GM18499 (cell line): ENCODE results near the gene KLHL26.

Source experiments
- ATAC-seq: cut with Tn5 transposase; IDR thresholded peaks from one replicate; pipeline ENCODE4 v1.9.1; 2021; ENCODE audit warnings: moderate number of reproducible peaks; ENCODE audit not compliant: insufficient read depth, unreplicated experiment

The KLHL26 gene

DNA sequence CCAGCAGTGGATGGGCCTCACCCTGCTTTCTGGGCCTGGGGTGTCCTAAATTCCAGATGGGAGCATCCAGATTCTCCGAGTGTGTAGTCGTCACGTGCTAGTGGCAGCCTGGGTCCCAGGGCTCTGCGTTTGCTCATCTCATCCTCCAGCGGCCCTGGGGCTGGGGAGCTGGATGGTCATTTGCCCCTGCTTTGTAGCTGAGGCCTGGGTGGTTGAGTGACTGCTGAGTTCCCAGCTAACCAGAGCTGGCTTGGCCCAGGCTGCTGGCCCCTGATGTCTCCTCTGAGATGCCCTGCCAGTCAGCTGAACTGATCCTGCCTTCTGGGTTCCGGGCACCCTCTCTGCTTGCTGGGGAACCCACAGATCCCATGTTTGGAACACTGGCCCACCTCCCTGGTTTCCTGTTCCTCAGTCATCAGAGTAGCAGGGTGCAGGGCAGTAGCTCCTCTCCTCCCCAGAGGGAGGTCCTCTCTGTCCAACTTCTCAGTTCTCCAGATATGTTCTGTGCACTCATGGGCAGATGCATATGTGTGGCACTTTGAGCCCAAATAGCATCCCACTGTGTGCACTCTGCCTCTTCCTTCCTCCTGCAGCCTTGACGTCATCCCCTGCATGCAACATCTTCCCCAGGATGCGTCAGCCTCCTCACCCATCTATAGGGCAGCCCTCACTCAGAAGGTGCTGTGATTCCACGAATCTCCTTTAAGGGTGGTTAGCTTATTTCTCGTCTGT lies 24.3 kb downstream of the KLHL26 start:
- ATAC-seq: no peak

GRCh38 chr19:18662972-18663732 lies 26.3 kb downstream of the KLHL26 start:
- no peak for ATAC-seq

DNA sequence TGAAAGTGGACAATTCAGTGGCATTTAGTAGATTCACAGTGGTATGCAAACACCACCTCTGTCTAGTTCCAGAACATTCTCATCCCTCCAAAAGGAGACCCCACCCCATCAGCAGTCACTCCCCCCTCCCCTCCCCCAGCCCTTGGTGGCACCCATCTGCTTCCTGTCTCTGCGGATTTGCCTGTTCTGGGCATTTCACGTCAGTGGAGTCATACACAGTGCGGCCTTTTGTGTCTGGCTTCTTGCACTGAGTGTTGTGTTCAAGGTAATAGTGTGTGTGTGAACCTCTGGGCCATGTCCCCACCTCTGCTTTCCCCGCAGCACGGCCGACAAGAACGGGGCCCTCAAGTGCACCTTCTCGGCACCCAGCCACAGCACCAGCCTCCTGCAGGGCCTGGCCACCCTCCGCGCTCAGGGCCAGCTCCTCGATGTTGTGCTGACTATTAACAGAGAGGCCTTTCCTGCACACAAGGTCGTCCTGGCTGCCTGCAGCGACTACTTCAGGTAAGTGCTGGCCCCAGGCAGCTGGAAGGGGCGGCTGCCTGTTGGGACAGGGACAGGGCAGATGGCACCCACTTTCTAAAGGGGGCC lies 27.2 kb downstream of the KLHL26 start:
- ATAC-seq: no peak

- ATAC-seq: no peak
These were observed 29.0 kb downstream of the KLHL26 start for GRCh38 chr19:18665771-18666202.

- ATAC-seq: no peak
These were observed 29.5 kb downstream of the KLHL26 start for GRCh38 chr19:18666317-18666716.

- ATAC-seq: no peak
These were observed 30.0 kb downstream of the KLHL26 start for GRCh38 chr19:18666784-18667183.

DNA sequence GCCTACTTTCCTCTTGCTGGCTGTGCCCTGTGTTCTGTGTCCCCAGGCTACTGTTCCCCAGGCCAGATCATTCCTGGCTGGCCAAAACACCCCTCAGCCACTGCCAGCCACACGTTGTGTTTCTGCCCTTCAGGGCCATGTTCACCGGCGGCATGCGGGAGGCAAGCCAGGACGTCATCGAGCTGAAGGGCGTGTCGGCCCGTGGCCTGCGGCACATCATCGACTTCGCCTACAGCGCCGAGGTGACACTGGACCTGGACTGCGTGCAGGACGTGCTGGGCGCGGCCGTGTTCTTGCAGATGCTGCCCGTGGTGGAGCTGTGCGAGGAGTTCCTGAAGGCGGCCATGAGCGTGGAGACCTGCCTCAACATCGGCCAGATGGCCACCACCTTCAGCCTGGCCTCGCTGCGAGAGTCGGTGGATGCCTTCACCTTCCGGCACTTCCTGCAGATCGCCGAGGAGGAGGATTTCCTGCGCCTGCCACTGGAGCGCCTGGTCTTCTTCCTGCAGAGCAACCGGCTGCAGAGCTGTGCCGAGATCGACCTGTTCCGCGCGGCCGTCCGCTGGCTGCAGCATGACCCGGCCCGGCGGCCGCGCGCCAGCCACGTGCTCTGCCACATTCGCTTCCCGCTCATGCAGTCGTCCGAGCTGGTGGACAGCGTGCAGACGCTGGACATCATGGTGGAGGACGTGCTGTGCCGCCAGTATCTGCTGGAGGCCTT lies 30.9 kb downstream of the KLHL26 start:
- no peak for ATAC-seq

DNA sequence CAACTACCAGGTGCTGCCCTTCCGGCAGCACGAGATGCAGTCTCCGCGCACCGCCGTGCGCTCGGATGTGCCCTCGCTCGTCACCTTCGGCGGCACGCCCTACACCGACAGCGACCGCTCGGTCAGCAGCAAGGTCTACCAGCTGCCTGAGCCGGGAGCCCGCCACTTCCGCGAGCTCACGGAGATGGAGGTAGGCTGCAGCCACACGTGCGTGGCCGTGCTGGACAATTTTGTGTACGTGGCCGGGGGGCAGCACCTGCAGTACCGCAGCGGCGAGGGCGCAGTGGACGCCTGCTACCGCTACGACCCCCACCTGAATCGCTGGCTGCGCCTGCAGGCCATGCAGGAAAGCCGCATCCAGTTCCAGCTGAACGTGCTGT lies 31.4 kb downstream of the KLHL26 start:
- ATAC-seq: no peak

DNA sequence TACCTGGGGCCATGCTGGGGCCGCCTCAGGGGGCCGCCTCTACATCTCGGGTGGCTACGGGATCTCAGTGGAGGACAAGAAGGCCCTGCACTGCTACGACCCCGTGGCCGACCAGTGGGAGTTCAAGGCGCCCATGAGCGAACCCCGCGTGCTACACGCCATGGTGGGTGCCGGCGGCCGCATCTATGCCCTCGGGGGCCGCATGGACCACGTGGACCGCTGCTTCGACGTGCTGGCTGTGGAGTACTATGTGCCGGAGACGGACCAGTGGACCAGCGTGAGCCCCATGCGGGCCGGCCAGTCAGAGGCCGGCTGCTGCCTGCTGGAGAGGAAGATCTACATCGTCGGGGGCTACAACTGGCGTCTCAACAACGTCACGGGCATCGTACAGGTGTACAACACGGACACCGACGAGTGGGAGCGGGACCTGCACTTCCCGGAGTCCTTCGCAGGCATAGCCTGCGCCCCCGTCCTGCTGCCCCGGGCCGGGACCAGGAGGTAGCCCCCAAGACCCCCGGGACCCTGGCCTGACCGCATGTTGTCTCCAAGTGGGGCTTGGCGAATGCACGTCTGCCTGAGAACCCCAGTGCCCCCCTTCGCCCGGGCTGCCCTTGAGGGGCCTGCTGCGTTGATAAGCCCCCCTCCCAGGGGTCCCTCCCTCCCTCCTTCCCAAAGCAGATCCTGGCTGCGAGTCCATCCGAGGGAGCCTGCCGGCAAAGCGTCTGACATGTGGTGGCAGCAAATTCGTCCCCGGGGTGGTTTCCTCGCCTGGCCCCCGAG lies 32.1 kb downstream of the KLHL26 start:
- ATAC-seq: no peak

GRCh38 chr19:18669524-18669817 lies 32.6 kb downstream of the KLHL26 start:
- no peak for ATAC-seq

DNA sequence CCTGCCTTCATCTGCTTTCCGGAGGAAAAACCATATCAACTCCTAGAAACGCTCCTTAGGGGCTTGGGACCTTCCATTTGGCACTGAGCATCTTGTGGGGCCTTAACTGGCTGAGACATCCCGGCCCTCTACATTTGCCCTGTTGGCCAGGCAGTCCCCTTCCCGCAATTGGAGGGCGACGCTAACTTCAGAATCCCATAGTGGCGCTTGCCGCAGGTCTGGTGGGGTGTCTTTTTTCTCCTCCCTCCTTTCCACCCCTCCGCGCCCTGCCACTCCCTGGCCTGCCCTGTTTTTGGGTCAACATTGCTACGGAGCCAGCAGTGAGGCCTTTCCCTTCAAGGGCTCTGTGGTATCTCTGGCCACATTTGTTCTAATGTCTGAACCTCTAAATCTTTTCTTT lies 33.1 kb downstream of the KLHL26 start:
- ATAC-seq: no peak

- no peak for ATAC-seq
These were observed 33.5 kb downstream of the KLHL26 start for GRCh38 chr19:18670312-18670711.

GRCh38 chr19:18671303-18672043 lies 34.6 kb downstream of the KLHL26 start:
- ATAC-seq: no peak

DNA sequence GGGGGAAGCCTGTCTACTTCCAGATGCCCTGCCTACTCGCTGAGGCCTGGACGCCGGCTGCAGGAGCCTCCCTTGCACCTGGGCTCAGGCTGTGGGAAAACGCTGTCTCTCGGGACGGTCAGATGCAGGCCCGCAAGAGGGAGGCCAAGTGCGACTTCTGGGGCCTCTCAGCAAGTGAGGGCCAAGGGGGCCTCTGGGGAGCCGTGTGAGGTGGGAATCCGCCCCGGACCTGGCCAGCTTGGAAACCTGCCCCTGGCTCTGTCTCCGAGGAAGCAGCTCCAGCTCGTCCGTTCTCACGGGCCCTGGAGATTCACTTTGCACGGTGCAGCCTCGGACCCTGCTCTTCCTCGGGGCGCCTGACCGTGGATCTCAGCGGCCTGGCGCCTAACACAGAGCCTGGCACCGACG lies 35.2 kb downstream of the KLHL26 start:
- no peak for ATAC-seq

GRCh38 chr19:18672606-18673337 lies 35.9 kb downstream of the KLHL26 start:
- no peak for ATAC-seq

GRCh38 chr19:18674616-18675015 lies 37.8 kb downstream of the KLHL26 start:
- ATAC-seq: no peak

- ATAC-seq: no peak
These were observed 39.0 kb downstream of the KLHL26 start for GRCh38 chr19:18675779-18676178.

DNA sequence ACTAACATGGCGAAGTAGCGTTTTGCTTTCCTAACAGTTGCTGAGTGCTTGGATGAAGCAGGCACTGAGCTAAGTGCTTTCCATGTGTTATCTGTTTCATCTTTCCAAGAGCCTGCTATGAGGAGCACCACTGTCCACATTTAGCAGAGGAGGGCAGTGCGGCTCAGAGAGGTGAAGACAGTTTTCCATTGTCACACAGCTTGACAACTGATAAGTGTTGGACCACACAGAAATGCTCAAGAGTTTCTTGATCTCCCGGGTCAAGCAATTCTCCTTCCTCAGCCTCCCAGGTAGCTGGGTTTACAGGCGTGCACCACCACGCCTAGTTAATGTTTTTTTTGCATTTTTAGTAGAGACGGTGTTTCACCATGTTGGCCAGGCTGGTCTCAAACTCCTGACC lies 39.9 kb downstream of the KLHL26 start:
- no peak for ATAC-seq

DNA sequence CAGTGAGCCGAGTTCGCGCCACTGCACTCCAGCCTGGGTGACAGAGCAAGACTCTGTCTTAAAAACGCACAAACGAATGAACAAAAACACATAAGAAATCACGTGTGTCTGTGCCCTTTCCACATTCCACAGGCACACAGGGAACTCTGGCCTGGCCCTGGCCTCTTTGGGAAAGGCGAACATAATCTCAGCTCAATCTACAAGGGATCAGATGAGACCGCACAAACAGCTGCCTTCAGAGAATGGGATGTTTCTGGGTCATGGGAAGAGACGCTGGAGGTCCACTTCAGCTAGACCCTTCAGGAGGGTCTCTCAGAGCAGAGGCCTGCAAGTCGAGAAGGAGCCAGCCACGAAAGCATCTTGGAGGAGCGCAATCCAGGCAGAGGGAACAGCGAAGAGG lies 40.3 kb downstream of the KLHL26 start:
- no peak for ATAC-seq
